Upper lobe of left lung (tissue), 4 donors: Measurements from ENCODE around the gene AASS.

Experiments
- CTCF ChIP-seq, 6 experiments: fragments of 450-650 bp in 4 of 6; fragments of 200-600 bp in 2 of 6; sonication (generic) in 2 of 6; IDR thresholded peaks; one replicate each; pipeline ENCODE4 v1.5.1; 2016 to 2019; ENCODE audit warnings: antibody characterized with exemption in 6 of 6
- POLR2A ChIP-seq, 4 donors: fragments of 450-650 bp; IDR thresholded peaks; one replicate each; pipeline ENCODE4 v1.5.1; 2016 to 2017; ENCODE audit warnings: antibody characterized with exemption in 4 of 4, mild to moderate bottlenecking in 2 of 4
- POLR2AphosphoS5 ChIP-seq, 2 donors: sonication (generic); formaldehyde crosslinking; IDR thresholded peaks; one replicate each; pipeline ENCODE4 v1.5.1; 2017; ENCODE audit warnings: antibody characterized with exemption in 2 of 2

- TF ChIP-seq CTCF (IDR thresholded peaks at IDR 0.05) (no peak), POLR2AphosphoS5 (IDR thresholded peaks at IDR 0.05) (no peak), POLR2A (IDR thresholded peaks at IDR 0.05) (no peak)
Measured at GRCh38 chr7:122132341-122132740, 11.7 kb downstream of the AASS start.
